Adrenal gland (tissue), 5 donors: ENCODE results near the gene CFAP299.

Experiments
- POLR2A ChIP-seq, 2 donors: fragments of 450-650 bp; IDR thresholded peaks; one replicate each; pipeline ENCODE4 v1.6.1; 2017; ENCODE audit warnings: antibody characterized with exemption in 2 of 2, mild to moderate bottlenecking in 2 of 2, moderate library complexity in 1 of 2
- TF ChIP-seq, protein P1 (sequence below), 6 experiments: fragments of 450-650 bp in 4 of 6; fragments of 200-600 bp in 2 of 6; sonication (generic) in 1 of 6; IDR thresholded peaks; 1 replicate in 5 of 6; 2 replicates in 1 of 6; pipeline versions ENCODE4 v1.5.1 to v1.8.0; 2016 to 2021; ENCODE audit warnings: antibody characterized with exemption in 6 of 6, mild to moderate bottlenecking in 2 of 6, moderate library complexity in 1 of 6
- donor health status: DM: no; HTN: no; CAD: no.

- TF ChIP-seq, protein P1, sequence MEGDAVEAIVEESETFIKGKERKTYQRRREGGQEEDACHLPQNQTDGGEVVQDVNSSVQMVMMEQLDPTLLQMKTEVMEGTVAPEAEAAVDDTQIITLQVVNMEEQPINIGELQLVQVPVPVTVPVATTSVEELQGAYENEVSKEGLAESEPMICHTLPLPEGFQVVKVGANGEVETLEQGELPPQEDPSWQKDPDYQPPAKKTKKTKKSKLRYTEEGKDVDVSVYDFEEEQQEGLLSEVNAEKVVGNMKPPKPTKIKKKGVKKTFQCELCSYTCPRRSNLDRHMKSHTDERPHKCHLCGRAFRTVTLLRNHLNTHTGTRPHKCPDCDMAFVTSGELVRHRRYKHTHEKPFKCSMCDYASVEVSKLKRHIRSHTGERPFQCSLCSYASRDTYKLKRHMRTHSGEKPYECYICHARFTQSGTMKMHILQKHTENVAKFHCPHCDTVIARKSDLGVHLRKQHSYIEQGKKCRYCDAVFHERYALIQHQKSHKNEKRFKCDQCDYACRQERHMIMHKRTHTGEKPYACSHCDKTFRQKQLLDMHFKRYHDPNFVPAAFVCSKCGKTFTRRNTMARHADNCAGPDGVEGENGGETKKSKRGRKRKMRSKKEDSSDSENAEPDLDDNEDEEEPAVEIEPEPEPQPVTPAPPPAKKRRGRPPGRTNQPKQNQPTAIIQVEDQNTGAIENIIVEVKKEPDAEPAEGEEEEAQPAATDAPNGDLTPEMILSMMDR (IDR thresholded peaks at IDR 0.05) = no peak
- TF ChIP-seq POLR2A (IDR thresholded peaks at IDR 0.05) = no peak
Observed at GRCh38 chr4:80790152-80790551, 454.6 kb downstream of the CFAP299 start.
